Measurements from ENCODE around the gene SLC35B2. TPM values are rescaled to one million over a fixed set of nuclear protein-coding genes. Genes with fewer than 3 reads are reported as not detected.
A peak's percentile ranks its signal among the peaks of the same experiment; 100 is the strongest.

Gene SLC35B2
- polyA plus RNA-seq, 3 donors, result 46.7 to 56.2 (median 48.8) TPM

DNA sequence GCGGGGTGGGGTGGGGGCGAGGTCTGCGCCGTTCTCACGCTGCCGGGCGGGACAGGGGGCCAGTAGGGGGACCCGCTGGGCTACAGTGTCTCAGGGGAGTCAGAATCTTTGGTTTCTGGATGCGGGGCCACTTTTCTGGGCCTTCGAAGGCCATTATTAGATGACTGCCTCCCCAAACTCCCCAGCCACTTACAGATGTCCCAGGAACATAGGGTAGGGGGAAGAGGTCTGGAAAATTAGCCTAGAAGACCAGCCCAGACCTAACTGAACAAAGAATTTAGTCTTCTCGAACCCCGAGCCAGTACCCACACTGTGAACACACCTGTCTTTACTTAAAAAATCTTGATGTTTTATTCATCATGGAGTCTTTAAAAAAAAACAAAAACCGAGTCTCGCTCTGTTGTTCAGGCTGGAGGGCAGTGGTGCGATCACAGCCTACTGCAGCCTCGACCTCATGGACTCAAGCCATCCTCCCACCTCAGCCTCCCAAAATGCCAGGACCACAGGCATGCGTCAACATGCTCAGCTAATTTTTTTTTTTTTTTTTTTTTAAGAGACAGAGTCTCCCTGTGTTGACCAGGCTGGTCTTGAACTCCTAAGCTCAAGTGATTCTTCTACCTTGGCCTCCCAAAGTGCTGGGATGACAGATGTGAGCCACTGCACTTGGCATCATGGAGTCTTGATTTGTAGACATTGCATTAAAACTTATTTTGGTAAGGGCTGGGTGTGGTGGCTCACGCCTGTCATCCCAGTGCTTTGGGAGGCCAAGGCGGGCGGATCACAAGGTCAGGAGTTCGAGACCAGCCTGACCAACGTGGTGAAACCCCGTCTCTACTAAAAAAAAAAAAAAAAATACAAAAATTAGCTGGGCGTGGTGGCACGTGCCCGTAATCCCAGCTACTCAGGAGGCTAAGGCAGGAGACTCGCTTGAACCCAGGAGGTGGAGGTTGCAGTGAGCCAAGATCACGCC, 37.2 kb downstream of the SLC35B2 start:
- DNase-seq (ENCODE audit: extremely low read depth in 1 of 11, low read depth in 9 of 11, low spot score in 4 of 11), result no peak

GRCh38 chr6:44219053-44219814, 38.1 kb downstream of the SLC35B2 start:
- peak in 9 of 11 donors; percentile 71 to 91 (median 86) for DNase-seq (ENCODE audit: extremely low read depth in 1 of 11, low read depth in 9 of 11, low spot score in 4 of 11)

DNA sequence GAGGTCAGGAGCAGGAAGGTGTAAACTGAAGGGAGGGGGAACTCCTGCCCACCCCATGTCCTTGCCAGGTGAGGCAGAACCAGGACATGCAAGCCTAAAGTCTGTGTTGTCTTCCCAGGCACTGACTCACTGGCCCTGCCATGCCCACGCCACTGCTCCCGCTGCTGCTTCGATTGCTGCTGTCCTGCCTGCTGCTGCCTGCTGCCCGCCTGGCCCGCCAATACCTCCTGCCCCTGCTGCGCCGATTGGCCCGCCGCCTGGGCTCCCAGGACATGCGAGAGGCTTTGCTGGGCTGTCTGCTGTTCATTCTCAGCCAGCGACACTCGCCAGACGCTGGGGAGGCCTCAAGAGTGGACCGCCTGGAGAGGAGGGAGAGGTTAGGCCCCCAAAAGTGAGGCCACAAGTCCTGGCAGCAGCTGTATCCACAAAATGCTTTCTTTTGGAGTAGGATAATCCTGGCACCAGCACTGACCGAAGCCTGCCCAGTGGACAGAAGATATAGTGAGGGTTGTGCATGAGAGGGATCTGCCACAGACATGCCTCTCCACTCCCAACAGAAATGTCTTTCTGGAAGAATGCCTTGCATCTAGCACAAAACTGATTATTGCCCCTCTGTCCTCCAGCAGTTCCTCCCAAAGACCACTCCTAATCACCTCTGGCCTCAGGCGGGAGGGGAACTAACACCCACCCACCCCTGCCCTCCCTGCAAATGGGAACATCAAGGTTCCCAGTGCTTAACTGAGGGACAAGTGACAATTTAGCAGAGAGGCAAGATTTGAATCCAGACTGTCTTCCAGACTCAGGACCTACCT, 39.8 kb downstream of the SLC35B2 start:
- no peak for DNase-seq (ENCODE audit: extremely low read depth in 1 of 11, low read depth in 9 of 11, low spot score in 4 of 11)

DNA sequence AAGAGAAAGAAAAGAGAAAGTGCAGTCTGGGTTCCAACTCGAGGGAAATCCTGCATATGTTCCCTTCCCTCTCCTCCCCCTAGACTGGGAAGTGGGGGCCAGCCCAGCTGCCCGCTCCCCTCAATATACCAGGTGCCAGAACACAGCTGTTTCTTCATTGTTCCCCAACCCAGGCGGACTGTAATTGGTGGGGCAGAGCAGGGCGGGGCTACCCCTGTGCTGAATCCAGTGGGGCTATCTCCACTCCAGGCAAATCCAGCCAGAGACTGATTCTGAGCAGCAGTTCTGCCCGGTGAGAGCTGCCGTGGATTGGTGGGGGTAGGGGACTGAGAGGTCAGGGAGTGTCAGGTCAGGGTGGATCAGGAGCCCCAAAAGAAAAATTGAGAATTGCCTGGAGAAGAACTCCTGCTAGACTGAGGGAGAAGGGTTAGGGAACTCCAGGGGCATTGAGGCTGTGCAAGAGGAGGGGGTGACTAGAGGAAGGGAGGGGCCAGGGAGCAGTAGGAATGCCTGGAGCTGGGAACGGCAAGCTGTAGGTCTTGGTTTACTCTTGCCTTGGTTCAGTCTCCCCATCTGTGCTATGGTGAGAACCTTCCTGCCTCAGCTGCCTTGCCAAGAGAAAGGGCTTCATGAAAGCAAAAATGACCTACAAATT, 40.5 kb downstream of the SLC35B2 start, which contains the start of gene MYMX:
Gene MYMX (plus strand): TSS at position 250 of the 655 bp plus-strand sequence. CDS start 546 bp downstream, outside the sequence.
- no peak for DNase-seq (ENCODE audit: extremely low read depth in 1 of 11, low read depth in 9 of 11, low spot score in 4 of 11)

- no peak for DNase-seq (ENCODE audit: extremely low read depth in 1 of 11, low read depth in 9 of 11, low spot score in 4 of 11)
Observed at GRCh38 chr6:44214307-44214706, 43.0 kb downstream of the SLC35B2 start.

GRCh38 chr6:44211284-44211683, 46.0 kb downstream of the SLC35B2 start:
- no peak for DNase-seq (ENCODE audit: extremely low read depth in 1 of 11, low read depth in 9 of 11, low spot score in 4 of 11)

- DNase-seq (ENCODE audit: extremely low read depth in 1 of 11, low read depth in 9 of 11, low spot score in 4 of 11), result no peak
Observed at GRCh38 chr6:44207966-44208365, 49.4 kb downstream of the SLC35B2 start.

Other genes starting within 250 kb of the SLC35B2 start
- 10 to 100 TPM; 40.6 to 54.9 (median 44.4) TPM for gene MRPL14, start 130.1 kb downstream of the SLC35B2 start, polyA plus RNA-seq (ENCODE audit: insufficient read length in 3 of 3)
- gene TMEM63B, start 130.0 kb downstream of the SLC35B2 start, polyA plus RNA-seq (ENCODE audit: insufficient read length in 3 of 3), result 10 to 100 TPM; 30.2 to 39.3 (median 34.7) TPM
- under 1 TPM in 2 of 3 donors, not detected in 1; 0.14 to 0.20 TPM for gene CAPN11, start 98.7 kb downstream of the SLC35B2 start, polyA plus RNA-seq (ENCODE audit: insufficient read length in 3 of 3)
- gene MYMX, start 40.6 kb downstream of the SLC35B2 start, polyA plus RNA-seq (ENCODE audit: insufficient read length in 3 of 3), result under 1 TPM; 0.23 to 0.59 (median 0.24) TPM
- 10 to 100 TPM; 29.5 to 36.6 (median 34.3) TPM for gene SLC29A1, start 33.9 kb downstream of the SLC35B2 start, polyA plus RNA-seq (ENCODE audit: insufficient read length in 3 of 3)
- 1,000 to 10,000 TPM; 1,185 to 1,258 (median 1,228) TPM for gene HSP90AB1, start 10.4 kb downstream of the SLC35B2 start, polyA plus RNA-seq (ENCODE audit: insufficient read length in 3 of 3)
- gene NFKBIE, start 8.0 kb upstream of the SLC35B2 start, polyA plus RNA-seq (ENCODE audit: insufficient read length in 3 of 3), result 10 to 100 TPM; 10.3 to 13.4 (median 13.4) TPM
- 1 to 10 TPM in 1 of 3 donors, under 1 TPM in 2; 0.59 to 1.0 (median 0.98) TPM for gene TMEM151B, start 12.9 kb upstream of the SLC35B2 start, polyA plus RNA-seq (ENCODE audit: insufficient read length in 3 of 3)
- 10 to 100 TPM; 13.1 to 19.7 (median 19.2) TPM for gene AARS2, start 55.8 kb upstream of the SLC35B2 start, polyA plus RNA-seq (ENCODE audit: insufficient read length in 3 of 3)
- gene SPATS1, start 85.1 kb upstream of the SLC35B2 start, polyA plus RNA-seq (ENCODE audit: insufficient read length in 3 of 3), result not detected
- gene CDC5L, start 130.2 kb upstream of the SLC35B2 start, polyA plus RNA-seq (ENCODE audit: insufficient read length in 3 of 3), result 10 to 100 TPM; 35.3 to 47.1 (median 39.3) TPM